Muscle layer of colon (tissue), 2 donors: ENCODE measurements around the gene GASK1B.

ENCODE experiments used
- H3K27ac ChIP-seq: one replicate; pipeline ENCODE4 v1.7.0; 2013; ENCODE audit warnings: low read depth, mild to moderate bottlenecking, low read length, moderate library complexity
- H3K27me3 ChIP-seq, 2 donors: one replicate each; pipeline ENCODE4 v1.7.0; 2013; ENCODE audit warnings: low read length in 2 of 2, mild to moderate bottlenecking in 2 of 2; ENCODE audit not compliant: insufficient read depth in 2 of 2, control insufficient read depth in 1 of 2
- H3K36me3 ChIP-seq: one replicate; pipeline ENCODE4 v1.7.0; 2013; ENCODE audit warnings: mild to moderate bottlenecking, low read length; ENCODE audit not compliant: insufficient read depth
- H3K4me1 ChIP-seq: one replicate; pipeline ENCODE4 v1.7.0; 2013; ENCODE audit warnings: mild to moderate bottlenecking, low read length; ENCODE audit not compliant: insufficient read depth
- H3K4me3 ChIP-seq, 2 donors: one replicate each; pipeline ENCODE4 v1.7.0; 2013; ENCODE audit warnings: low read length in 2 of 2, low read depth in 1 of 2, mild to moderate bottlenecking in 1 of 2, moderate library complexity in 1 of 2
- H3K9ac ChIP-seq: one replicate; pipeline ENCODE4 v1.7.0; 2013; ENCODE audit warnings: low read length
- H3K9me3 ChIP-seq: one replicate; pipeline ENCODE4 v1.7.0; 2013; ENCODE audit warnings: mild to moderate bottlenecking, low read length
- donor health status: abdominal sarcoma.
- donor health status: Adenocarcinoma of cecum.

The GASK1B gene

GRCh38 chr4:158181906-158182305 is 9.1 kb upstream of the GASK1B start:
- Histone ChIP-seq H3K27me3 (no peaks in the 10 kb centered on the region), H3K36me3 (no peaks in the 10 kb centered on the region), H3K27ac (no peak overlapping the region), H3K4me1 (no peaks in the 10 kb centered on the region), H3K9me3 (no peaks in the 10 kb centered on the region), H3K9ac (no peak overlapping the region), H3K4me3 (no peak overlapping the region)

GRCh38 chr4:158179465-158179864 is 6.6 kb upstream of the GASK1B start:
- H3K4me3 ChIP-seq = no peak overlapping the region
- no peaks in the 10 kb centered on the region for H3K36me3 ChIP-seq
- H3K4me1 ChIP-seq = peaks cover 3% of the 10 kb centered on the region
- H3K27me3 ChIP-seq = no peaks in the 10 kb centered on the region
- H3K9me3 ChIP-seq = no peaks in the 10 kb centered on the region
- no peak overlapping the region for H3K27ac ChIP-seq
- H3K9ac ChIP-seq = no peak overlapping the region

GRCh38 chr4:158176776-158177175 is 4.0 kb upstream of the GASK1B start:
- Histone ChIP-seq H3K27me3 (no peaks in the 10 kb centered on the region), H3K9ac (no peak overlapping the region), H3K4me1 (peaks cover 22% of the 10 kb centered on the region), H3K4me3 (no peak overlapping the region), H3K9me3 (no peaks in the 10 kb centered on the region), H3K27ac (no peak overlapping the region), H3K36me3 (no peaks in the 10 kb centered on the region)

- H3K36me3 ChIP-seq = no peaks in the 10 kb centered on the region
- H3K27me3 ChIP-seq = no peaks in the 10 kb centered on the region
- no peak overlapping the region for H3K4me3 ChIP-seq
- no peak overlapping the region for H3K9ac ChIP-seq
- H3K4me1 ChIP-seq = peaks cover 22% of the 10 kb centered on the region
- no peaks in the 10 kb centered on the region for H3K9me3 ChIP-seq
- no peak overlapping the region for H3K27ac ChIP-seq
These were observed 3.3 kb upstream of the GASK1B start for GRCh38 chr4:158176108-158176507.

GRCh38 chr4:158170691-158171561 is 1.9 kb downstream of the GASK1B start:
- H3K9me3 ChIP-seq = no peaks in the 10 kb centered on the region
- no peaks in the 10 kb centered on the region for H3K36me3 ChIP-seq
- peak overlapping the region; percentile 69 for H3K27ac ChIP-seq
- no peaks in the 10 kb centered on the region for H3K27me3 ChIP-seq
- peak overlapping the region; percentile 67 to 69 for H3K4me3 ChIP-seq
- H3K9ac ChIP-seq = peak overlapping the region; percentile 67
- peaks cover 48% of the 10 kb centered on the region for H3K4me1 ChIP-seq

GRCh38 chr4:158169931-158170690 is 2.7 kb downstream of the GASK1B start:
- Histone ChIP-seq H3K4me1 (peaks cover 56% of the 10 kb centered on the region), H3K36me3 (no peaks in the 10 kb centered on the region), H3K9ac (peak overlapping the region; percentile 60)

GRCh38 chr4:158169506-158169905 is 3.3 kb downstream of the GASK1B start:
- Histone ChIP-seq H3K4me3 (peak overlapping the region; percentile 67 to 69), H3K9me3 (no peaks in the 10 kb centered on the region), H3K36me3 (no peaks in the 10 kb centered on the region), H3K27me3 (no peaks in the 10 kb centered on the region), H3K4me1 (peaks cover 58% of the 10 kb centered on the region), H3K9ac (peak overlapping the region; percentile 60), H3K27ac (peak overlapping the region; percentile 69)

More at GRCh38 chr4:158169931-158170690, 2.7 kb downstream of the GASK1B start:
- peak overlapping the region; percentile 69 for H3K27ac ChIP-seq
- peak overlapping the region; percentile 67 to 69 for H3K4me3 ChIP-seq
- no peaks in the 10 kb centered on the region for H3K27me3 ChIP-seq
- H3K9me3 ChIP-seq = no peaks in the 10 kb centered on the region

GRCh38 chr4:158168606-158169005 is 4.2 kb downstream of the GASK1B start:
- peak overlapping the region; percentile 8 to 67 for H3K4me3 ChIP-seq
- H3K9ac ChIP-seq = peak overlapping the region; percentile 60
- peaks cover 58% of the 10 kb centered on the region for H3K4me1 ChIP-seq
- no peaks in the 10 kb centered on the region for H3K9me3 ChIP-seq
- no peaks in the 10 kb centered on the region for H3K36me3 ChIP-seq
- H3K27ac ChIP-seq = no peak overlapping the region
- H3K27me3 ChIP-seq = no peaks in the 10 kb centered on the region

- peaks cover 64% of the 10 kb centered on the region for H3K4me1 ChIP-seq
- no peaks in the 10 kb centered on the region for H3K27me3 ChIP-seq
- H3K9me3 ChIP-seq = no peaks in the 10 kb centered on the region
- H3K4me3 ChIP-seq = peak overlapping the region in 1 of 2 donors; percentile 30
- no peak overlapping the region for H3K9ac ChIP-seq
- no peaks in the 10 kb centered on the region for H3K36me3 ChIP-seq
- H3K27ac ChIP-seq = no peak overlapping the region
These were observed 6.1 kb downstream of the GASK1B start for GRCh38 chr4:158166701-158167100.

- H3K27ac ChIP-seq = peak overlapping the region; percentile 50
- peak overlapping the region in 1 of 2 donors; percentile 57 for H3K4me3 ChIP-seq
- no peaks in the 10 kb centered on the region for H3K27me3 ChIP-seq
- H3K4me1 ChIP-seq = peaks cover 69% of the 10 kb centered on the region
- H3K9me3 ChIP-seq = no peaks in the 10 kb centered on the region
- no peaks in the 10 kb centered on the region for H3K36me3 ChIP-seq
- H3K9ac ChIP-seq = peak overlapping the region; percentile 35
These were observed 8.0 kb downstream of the GASK1B start for GRCh38 chr4:158164768-158165213.

GRCh38 chr4:158163941-158164767 is 8.7 kb downstream of the GASK1B start:
- peak overlapping the region; percentile 35 for H3K9ac ChIP-seq

More at GRCh38 chr4:158163941-158164767, 8.7 kb downstream of the GASK1B start:
- Histone ChIP-seq H3K27ac (peak overlapping the region; percentile 50), H3K4me1 (peaks cover 74% of the 10 kb centered on the region), H3K36me3 (no peaks in the 10 kb centered on the region), H3K27me3 (no peaks in the 10 kb centered on the region), H3K4me3 (peak overlapping the region in 1 of 2 donors; percentile 57), H3K9me3 (no peaks in the 10 kb centered on the region)
